NOMO-1 treated with dmso at 0.1 percent for 144 hours (cell line): ENCODE measurements around the gene SHISAL1.
"Not testable (repeated sequence)": the region's sequence is repeated elsewhere in the genome, so short reads cannot be mapped to it uniquely, and the experiment has no call there.

Experiments used
- DNase-seq: peaks from one replicate; lab custom pipeline; 2025; ENCODE audit not compliant: unreplicated experiment; lab: John Stamatoyannopoulos, UW

The SHISAL1 gene

GRCh38 chr22:44304354-44304753 lies 8.4 kb downstream of the SHISAL1 start:
- DNase-seq: no peak

- not testable (repeated sequence) for DNase-seq
These were observed 10.4 kb downstream of the SHISAL1 start for GRCh38 chr22:44302363-44302762.

- DNase-seq: no peak
These were observed 11.7 kb downstream of the SHISAL1 start for GRCh38 chr22:44301039-44301438.

GRCh38 chr22:44299124-44299523 lies 13.6 kb downstream of the SHISAL1 start:
- no peak for DNase-seq

GRCh38 chr22:44298406-44299091 lies 14.2 kb downstream of the SHISAL1 start:
- no peak for DNase-seq

GRCh38 chr22:44297470-44298061 lies 15.2 kb downstream of the SHISAL1 start:
- no peak for DNase-seq

GRCh38 chr22:44295406-44295805 lies 17.3 kb downstream of the SHISAL1 start:
- DNase-seq: no peak

GRCh38 chr22:44293876-44294275 lies 18.9 kb downstream of the SHISAL1 start:
- DNase-seq: no peak

- no peak for DNase-seq
These were observed 19.7 kb downstream of the SHISAL1 start for GRCh38 chr22:44293034-44293433.

- DNase-seq: no peak
These were observed 20.2 kb downstream of the SHISAL1 start for GRCh38 chr22:44292521-44292920.

GRCh38 chr22:44291674-44292360 lies 20.9 kb downstream of the SHISAL1 start:
- no peak for DNase-seq

- no peak for DNase-seq
These were observed 21.5 kb downstream of the SHISAL1 start for GRCh38 chr22:44291265-44291664.

GRCh38 chr22:44289414-44290171 lies 23.2 kb downstream of the SHISAL1 start:
- DNase-seq: no peak

- DNase-seq: no peak
These were observed 23.8 kb downstream of the SHISAL1 start for GRCh38 chr22:44288913-44289312.

- no peak for DNase-seq
These were observed 25.0 kb downstream of the SHISAL1 start for GRCh38 chr22:44287741-44288140.

GRCh38 chr22:44287121-44287693 lies 25.5 kb downstream of the SHISAL1 start:
- DNase-seq: no peak

- DNase-seq: no peak
These were observed 26.1 kb downstream of the SHISAL1 start for GRCh38 chr22:44286646-44287045.

GRCh38 chr22:44284711-44285110 lies 28.0 kb downstream of the SHISAL1 start:
- no peak for DNase-seq

- no peak for DNase-seq
These were observed 30.7 kb downstream of the SHISAL1 start for GRCh38 chr22:44281768-44282637.

- DNase-seq: no peak
These were observed 32.0 kb downstream of the SHISAL1 start for GRCh38 chr22:44280665-44281188.
